ENCODE data around the gene PIGQ. TPM values are rescaled to one million over a fixed set of nuclear protein-coding genes. Genes with fewer than 3 reads are reported as not detected.

Gene PIGQ
- total and polyA plus RNA-seq, 2 of the 8 experiments (the other 6 are each of a cell fraction or from before 2014, with no cell fraction given) = 36.0 to 49.2 TPM

GRCh38 chr16:596736-597060 lies 26.9 kb downstream of the PIGQ start:
- no peak overlapping the region for H3K23ac ChIP-seq (ENCODE audit: insufficient read length)
- peaks cover 0 to 2% (median 0%) of the 10 kb centered on the region in 4 experiments; a peak in 1 of 7 replicates for H3K4me1 ChIP-seq (replicated peaks in 1 of 4; ENCODE audit: control insufficient read depth in 3 of 4, insufficient read depth in 4 of 4, low read length in 3 of 4)
- H2BK15ac ChIP-seq (ENCODE audit: low read length) = no peak overlapping the region
- FAIRE-seq (no peak), DNase-seq (ENCODE audit: low read depth in 1 of 2, low spot score in 2 of 2) (no peak)
- H3K9ac ChIP-seq (replicated peaks in 1 of 4; ENCODE audit: extremely low read depth in 1 of 4, low read depth in 3 of 4, low read length in 3 of 4) = no peak overlapping the region
- peaks cover 0 to 11% (median 6%) of the 10 kb centered on the region in 4 experiments; a peak in 3 of 7 replicates for H3K27me3 ChIP-seq (replicated peaks in 1 of 4; ENCODE audit: control insufficient read depth in 3 of 4, extremely low read depth in 1 of 4, insufficient read depth in 3 of 4, low read length in 3 of 4)
- CTCF ChIA-PET (ENCODE audit: partially characterized antibody) = interaction anchor here (0.7 to 2.4 kb wide), 2 partner anchors 9 to 25 kb away, joined by 3 to 7 read pairs; no protein-coding TSS in a partner anchor
- no peak overlapping the region for H3K14ac ChIP-seq (ENCODE audit: insufficient read length)
- POLR2A ChIA-PET (ENCODE audit: partially characterized antibody) = interaction anchor here (1.2 to 1.6 kb wide), 2 partner anchors 9 to 14 kb away, joined by 3 read pairs; no protein-coding TSS in a partner anchor
- no peak overlapping the region for H3K56ac ChIP-seq (replicated peaks; ENCODE audit: insufficient read length, low read depth, low read length)
- no peaks in the 10 kb centered on the region for H3K23me2 ChIP-seq (ENCODE audit: low read depth, low read length)
- no peak overlapping the region for H2BK120ac ChIP-seq (replicated peaks; ENCODE audit: low read depth, low read length)
- peaks cover 0 to 3% (median under 1%) of the 10 kb centered on the region in 4 experiments; a peak in 2 of 8 replicates for H3K36me3 ChIP-seq (ENCODE audit: control insufficient read depth in 2 of 4, insufficient read depth in 4 of 4, low read length in 3 of 4)
- H4K8ac ChIP-seq (ENCODE audit: extremely low read depth, insufficient read depth, low read length) = no peak overlapping the region
- no peak overlapping the region for H3K4me3 ChIP-seq (ENCODE audit: extremely low read depth in 1 of 4, insufficient read depth in 2 of 4, low read depth in 3 of 4, low read length in 4 of 4)
- no peak overlapping the region for H3K27ac ChIP-seq (ENCODE audit: low read depth, low read length)
- H2BK20ac ChIP-seq (ENCODE audit: low read length) = no peak overlapping the region
- peaks cover 0 to 6% of the 10 kb centered on the region in 2 experiments; a peak in 2 of 4 replicates for H3K79me2 ChIP-seq (ENCODE audit: control insufficient read depth in 1 of 2, insufficient read depth in 2 of 2, low read length in 2 of 2)
- peaks cover 14 to 26% of the 10 kb centered on the region in 2 experiments for H4K20me1 ChIP-seq (replicated peaks in 1 of 2; ENCODE audit: control insufficient read depth in 1 of 2, insufficient read depth in 2 of 2, low read length in 2 of 2)
- H2AFZ ChIP-seq (ENCODE audit: low read length) = no peak overlapping the region
- 97% methylated on average over 12 of the region's 12 CpGs; no CpG with 5 or more reads in 1 of the 2 experiments for WGBS, 2 experiments (ENCODE audit: extremely low coverage in 1 of 2, insufficient coverage in 1 of 2, insufficient read length in 1 of 2, insufficient replicate concordance in 2 of 2, low coverage in 1 of 2, low lambda C conversion rate in 2 of 2, missing lambda C conversion rate in 1 of 2)
- H3K18ac ChIP-seq (ENCODE audit: extremely low read depth, low read length) = no peak overlapping the region
- peaks cover 10% of the 10 kb centered on the region; the same call in 1 of the 2 replicates for H3K79me1 ChIP-seq (ENCODE audit: low read depth, low read length)
- H4K91ac ChIP-seq (replicated peaks; ENCODE audit: insufficient read length, low read length) = no peak overlapping the region
- H2BK12ac ChIP-seq (ENCODE audit: low read depth, low read length) = no peak overlapping the region
- H2AK5ac ChIP-seq (ENCODE audit: low read depth, low read length) = no peak overlapping the region
- no peak overlapping the region for H4K5ac ChIP-seq (ENCODE audit: insufficient read length, low read depth, low read length)
- no peak overlapping the region for H3K4ac ChIP-seq (replicated peaks; ENCODE audit: insufficient read length, low read depth, low read length)
- H3K4me2 ChIP-seq (ENCODE audit: insufficient read depth in 1 of 2, low read depth in 2 of 2, low read length in 2 of 2) = no peak overlapping the region
- no peak overlapping the region for H2BK5ac ChIP-seq (ENCODE audit: low read depth, low read length)
- peaks cover 0 to 4% of the 10 kb centered on the region in 2 experiments; a peak in 1 of 4 replicates for H3K9me3 ChIP-seq (ENCODE audit: insufficient read depth in 2 of 2, low read depth in 1 of 2, low read length in 1 of 2)
- no peak for TF ChIP-seq CBX5 (IDR thresholded peaks at IDR 0.05; ENCODE audit: low read depth, low read length)
- no peak for TF ChIP-seq EP300 (IDR thresholded peaks at IDR 0.05; ENCODE audit: borderline replicate concordance in 1 of 2, low read depth in 2 of 2, low read length in 2 of 2)
- no peak for TF ChIP-seq FOSL1 (IDR thresholded peaks at IDR 0.05; ENCODE audit: insufficient read depth, low read depth, low read length)
- TF ChIP-seq HDAC6 (IDR thresholded peaks at IDR 0.05; ENCODE audit: low read depth, low read length) = no peak
- no peak for TF ChIP-seq SP1 (IDR thresholded peaks at IDR 0.05; ENCODE audit: low read depth, low read length)
- no peak for TF ChIP-seq CHD1 (IDR thresholded peaks at IDR 0.05; ENCODE audit: low read depth, low read length)
- TF ChIP-seq RAD21 (IDR thresholded peaks at IDR 0.05 in 1 of 2, conservative IDR thresholded peaks at IDR 0.05 in 1 of 2; ENCODE audit: low read depth in 2 of 2, low read length in 2 of 2) = no peak
- no peak for TF ChIP-seq TAF1 (IDR thresholded peaks at IDR 0.05; ENCODE audit: low read depth, low read length)
- no peak for TF ChIP-seq BACH1 (IDR thresholded peaks at IDR 0.05; ENCODE audit: low read length)
- TF ChIP-seq TCF12 (IDR thresholded peaks at IDR 0.05; ENCODE audit: low read depth, low read length) = no peak
- TF ChIP-seq POLR2AphosphoS5 (IDR thresholded peaks at IDR 0.05; ENCODE audit: low read depth, low read length) = no peak
- no peak for TF ChIP-seq RXRA (IDR thresholded peaks at IDR 0.05; ENCODE audit: insufficient read depth, low read depth, low read length)
- no peak for TF ChIP-seq E2F6 (IDR thresholded peaks at IDR 0.05)
- TF ChIP-seq GABPA (IDR thresholded peaks at IDR 0.05; ENCODE audit: borderline replicate concordance, insufficient read depth, low read length) = no peak

Data from H1 (cell line).